K562 (cell line): ENCODE data around the gene AFG1L. TPM values are rescaled to one million over a fixed set of nuclear protein-coding genes. Genes with fewer than 3 reads are reported as not detected.
"Not testable (repeated sequence)": the region's sequence is repeated elsewhere in the genome, so short reads cannot be mapped to it uniquely, and the experiment has no call there.

Experiments used
- ATAC-seq: fragments of 200-7000 bp; cut with Tn5 transposase; 3 replicates; pipeline ENCODE4 v1.9.1; 2020; ENCODE audit warnings: moderate library complexity
- BruUV-seq: library from RNA; stranded (reverse); fragments of 400-500 nt; replicated peaks from 2 replicates; lab custom pipeline; 2021; lab: Mats Ljungman, UMichigan
- CTCF ChIA-PET: fragments of 300-600 bp; formaldehyde crosslinking; extraction: SDS; loops from one replicate; lab custom pipeline; 2021; ENCODE audit warnings: low intra/inter-chr PET ratio; lab: Yijun Ruan, JAX
- POLR2A ChIA-PET: fragments of 300-600, 350-650 bp; sonication (Branson Sonifier 250); formaldehyde crosslinking; extraction: SDS; loops from one replicate; lab custom pipeline; 2021; ENCODE audit warnings: antibody characterized with exemption, inconsistent platforms; lab: Yijun Ruan, JAX
- DNase-seq, 4 experiments: peaks; one replicate each; pipeline versions ENCODE4 v3.0.0 to v3.0.0-alpha.2; 2011 to 2018; ENCODE audit warnings: low spot score in 3 of 4, mixed read lengths in 3 of 4; ENCODE audit errors: extremely low read depth in 1 of 4
- FAIRE-seq: peaks from 2 replicates; lab custom pipeline; 2011; peaks lifted over from hg19 to GRCh38; lab: Jason Lieb, UNC
- H2AFZ ChIP-seq: 2 replicates; pipeline ENCODE4 v1.6.0; 2011; ENCODE audit warnings: low read depth, low read length, control low read depth, inconsistent platforms
- H3K27ac ChIP-seq: fragments of 200-600 bp; 3 replicates; pipeline ENCODE4 v1.8.0; 2011; ENCODE audit warnings: low read depth, mild to moderate bottlenecking, control low read depth, inconsistent platforms, low read length, moderate library complexity, mixed read lengths; ENCODE audit errors: extremely low read depth
- H3K27me3 ChIP-seq, 2 experiments: fragments of 300-600 bp in 1 of 2; 2 replicates in 1 of 2; 3 replicates in 1 of 2; pipeline versions ENCODE4 v1.6.0 to v1.8.0; 2011; ENCODE audit warnings: inconsistent platforms in 2 of 2, low read length in 2 of 2, mild to moderate bottlenecking in 1 of 2, mixed read lengths in 1 of 2, moderate library complexity in 1 of 2; ENCODE audit not compliant: control insufficient read depth in 2 of 2, insufficient read depth in 2 of 2
- H3K36me3 ChIP-seq: fragments of 300-600 bp; 3 replicates; pipeline ENCODE4 v1.8.0; 2011; ENCODE audit warnings: mild to moderate bottlenecking, low read length, inconsistent platforms; ENCODE audit not compliant: control insufficient read depth, insufficient read depth
- H3K4me1 ChIP-seq, 2 experiments: fragments of 200-600 bp in 1 of 2; replicated peaks in 1 of 2; 2 replicates in 1 of 2; 3 replicates in 1 of 2; pipeline versions ENCODE4 v1.5.1 to v1.8.0; 2011; ENCODE audit warnings: inconsistent platforms in 2 of 2, low read length in 2 of 2, mild to moderate bottlenecking in 1 of 2, mixed read lengths in 1 of 2, moderate library complexity in 1 of 2; ENCODE audit not compliant: control insufficient read depth in 2 of 2, insufficient read depth in 2 of 2
- H3K4me2 ChIP-seq: 2 replicates; pipeline ENCODE4 v1.6.1; 2011; ENCODE audit warnings: low read length, control low read depth, inconsistent platforms, mixed read lengths; ENCODE audit not compliant: insufficient read depth
- H3K4me3 ChIP-seq: fragments of 200-600 bp; sonication (generic), shearing (Covaris generic); 2 replicates; pipeline ENCODE4 v1.5.1; 2016; ENCODE audit warnings: control low read depth, inconsistent platforms
- H3K79me2 ChIP-seq: fragments of 200-600 bp; 3 replicates; pipeline ENCODE4 v1.8.0; 2011; ENCODE audit warnings: low read length, inconsistent platforms; ENCODE audit not compliant: control insufficient read depth, insufficient read depth
- H3K9ac ChIP-seq, 2 experiments: 2 replicates each; pipeline versions ENCODE4 v1.6.0 to v1.6.1; 2011; ENCODE audit warnings: low read depth in 2 of 2, low read length in 2 of 2, control low read depth in 1 of 2, inconsistent platforms in 1 of 2, mild to moderate bottlenecking in 1 of 2, mixed read lengths in 1 of 2; ENCODE audit not compliant: insufficient read depth in 1 of 2
- H3K9me1 ChIP-seq: one replicate; pipeline ENCODE4 v1.6.0; 2011; ENCODE audit warnings: inconsistent platforms, mild to moderate bottlenecking, low read length, moderate library complexity; ENCODE audit not compliant: control insufficient read depth, insufficient read depth
- H3K9me3 ChIP-seq: replicated peaks from 2 replicates; pipeline ENCODE4 v1.5.1; 2011; ENCODE audit warnings: low read depth, low read length, inconsistent platforms; ENCODE audit not compliant: control insufficient read depth, insufficient read depth
- H4K20me1 ChIP-seq: replicated peaks from 2 replicates; pipeline ENCODE4 v1.6.1; 2011; ENCODE audit warnings: low read length, inconsistent platforms, mixed read lengths; ENCODE audit not compliant: control insufficient read depth, insufficient read depth
- NEUROD1 ChIP-seq: fragments of 150-350 bp; IDR thresholded peaks from 2 replicates; pipeline ENCODE4 v1.6.1; 2014; ENCODE audit warnings: borderline replicate concordance, low read length, low read depth; ENCODE audit not compliant: partially characterized antibody
- POLR2G ChIP-seq: fragments of 200-400 bp; formaldehyde crosslinking; IDR thresholded peaks from 2 replicates; pipeline ENCODE4 v1.6.1; 2017; ENCODE audit warnings: low read depth, mild to moderate bottlenecking, antibody characterized with exemption, low read length, moderate library complexity
- RBFOX2 ChIP-seq: fragments of 200-400 bp; formaldehyde crosslinking; IDR thresholded peaks from 2 replicates; pipeline ENCODE4 v1.6.1; 2017; ENCODE audit warnings: low read depth, mild to moderate bottlenecking, low read length, moderate library complexity
- WGBS: fragments of 100-300 bp; shearing (Covaris generic); methylation state at CpG from one replicate; pipeline ENCODE4 v1.1.6; 2016; ENCODE audit warnings: low coverage, mixed read lengths; ENCODE audit not compliant: insufficient coverage; ENCODE audit errors: missing lambda C conversion rate; 5-methylcytosine and 5-hydroxymethylcytosine counted together
- in situ Hi-C: fragments of 300-500 bp; cut with MboI; formaldehyde crosslinking; loops from 4 replicates; pipeline ENCODE4 v1.15.0; 2018; ENCODE audit warnings: inconsistent platforms, mixed read lengths
- intact Hi-C: fragments of 100-400 bp; cut with micrococcal nuclease; formaldehyde crosslinking; loops from 2 replicates; pipeline ENCODE4 v1.14.2; 2022
- polyA plus RNA-seq, 8 experiments: library from polyadenylated mRNA; depleted of rRNA in 4 of 8; stranded (reverse) in 5 of 8; unstranded in 3 of 8; fragments of >200 nt; fragmentation: Nextera tagmentation in 2 of 8; fragmentation: Illumina TruSeq in 1 of 8; extraction: Ambion mirVana in 2 of 8; extraction: Trizol in 1 of 8; gene quantifications; 2 replicates each; pipeline versions ENCODE4 v1.2.1 to v1.2.3, GENCODE V29; 2011 to 2014; ENCODE audit warnings: inconsistent platforms in 1 of 8, missing spikeins in 1 of 8
- total RNA-seq, 7 experiments: library from RNA; depleted of rRNA in 6 of 7; stranded (reverse); fragments of >200 nt in 6 of 7; fragmentation: Illumina TruSeq in 2 of 7; extraction: Trizol in 2 of 7; gene quantifications; 2 replicates each; pipeline versions ENCODE4 v1.2.1 to v1.2.3, GENCODE V29; 2011 to 2021; ENCODE audit warnings: low replicate concordance in 1 of 7

The AFG1L gene
- total and polyA plus RNA-seq, 9 of the 15 experiments (the other 6 are each of a cell fraction or from before 2014, with no cell fraction given) = 2.2 to 15.5 (median 5.8) TPM

DNA sequence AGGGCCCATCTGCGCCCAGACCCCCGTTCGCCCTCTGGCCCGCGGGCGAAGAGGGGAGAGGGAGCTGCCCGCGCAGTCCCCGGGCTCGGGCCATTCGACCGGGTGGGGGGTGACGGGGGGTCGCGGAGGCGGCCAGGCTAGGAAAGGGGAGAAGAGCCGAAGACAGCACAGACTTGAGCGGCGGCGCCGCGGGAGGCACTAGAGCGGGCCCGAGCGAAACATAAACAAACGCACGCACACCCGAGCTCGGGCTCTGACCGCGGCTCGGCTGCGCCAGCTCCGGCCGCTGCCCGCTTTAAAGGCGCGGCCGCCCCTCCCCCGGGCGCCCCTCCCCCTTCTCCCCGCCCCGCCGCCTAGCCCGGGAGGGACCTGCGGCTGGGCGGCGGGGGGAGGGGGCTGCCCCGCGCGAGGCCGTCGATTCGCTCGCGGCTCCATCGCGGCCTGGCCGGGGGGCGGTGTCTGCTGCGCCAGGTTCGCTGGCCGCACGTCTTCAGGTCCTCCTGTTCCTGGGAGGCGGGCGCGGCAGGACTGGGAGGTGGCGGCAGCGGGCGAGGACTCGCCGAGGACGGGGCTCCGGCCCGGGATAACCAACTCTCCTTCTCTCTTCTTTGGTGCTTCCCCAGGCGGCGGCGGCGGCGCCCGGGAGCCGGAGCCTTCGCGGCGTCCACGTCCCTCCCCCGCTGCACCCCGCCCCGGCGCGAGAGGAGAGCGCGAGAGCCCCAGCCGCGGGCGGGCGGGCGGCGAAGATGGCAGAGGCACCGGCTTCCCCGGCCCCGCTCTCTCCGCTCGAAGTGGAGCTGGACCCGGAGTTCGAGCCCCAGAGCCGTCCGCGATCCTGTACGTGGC, 265.8 kb downstream of the AFG1L start, which contains the start of gene FOXO3 (continued):
- TF ChIP-seq NEUROD1 = no peak

GRCh38 chr6:108561309-108561647, 266.4 kb downstream of the AFG1L start:
- intact Hi-C loops = loop anchor here (5.0 kb wide), 2 partner anchors 71 to 221 kb away; no protein-coding TSS in a partner anchor
- Histone ChIP-seq H3K79me2 (peaks cover 32% of the 10 kb centered on the region), H3K4me3 (peak overlapping the region; percentile 82; the same call in 1 of the 2 replicates), H4K20me1 (peaks cover 19% of the 10 kb centered on the region), H3K4me1 (peaks cover 42 to 44% of the 10 kb centered on the region in 2 experiments)
- H2AFZ ChIP-seq, H3K27me3 ChIP-seq, H3K9ac ChIP-seq, H3K36me3 ChIP-seq, DNase-seq, in situ Hi-C loops, ATAC-seq, CTCF ChIA-PET, FAIRE-seq, POLR2A ChIA-PET, H3K27ac ChIP-seq, BruUV-seq, H3K9me3 ChIP-seq, H3K9me1 ChIP-seq, H3K4me2 ChIP-seq: not testable (repeated sequence)
- no CpG with 5 or more reads among the region's 40 CpGs for WGBS
- TF ChIP-seq POLR2G (peak; percentile 49), RBFOX2 (peak; percentile 64; the same call in 1 of the 2 replicates)
